NCI-H510A treated with DMSO at 0.1 percent for 48 hours (cell line): Measurements from ENCODE around the gene HSPBP1.
A peak's percentile ranks its signal among the peaks of the same experiment; 100 is the strongest.

ENCODE experiments used
- DNase-seq: peaks from one replicate; lab custom pipeline; 2025; lab: John Stamatoyannopoulos, UW

The HSPBP1 gene

DNA sequence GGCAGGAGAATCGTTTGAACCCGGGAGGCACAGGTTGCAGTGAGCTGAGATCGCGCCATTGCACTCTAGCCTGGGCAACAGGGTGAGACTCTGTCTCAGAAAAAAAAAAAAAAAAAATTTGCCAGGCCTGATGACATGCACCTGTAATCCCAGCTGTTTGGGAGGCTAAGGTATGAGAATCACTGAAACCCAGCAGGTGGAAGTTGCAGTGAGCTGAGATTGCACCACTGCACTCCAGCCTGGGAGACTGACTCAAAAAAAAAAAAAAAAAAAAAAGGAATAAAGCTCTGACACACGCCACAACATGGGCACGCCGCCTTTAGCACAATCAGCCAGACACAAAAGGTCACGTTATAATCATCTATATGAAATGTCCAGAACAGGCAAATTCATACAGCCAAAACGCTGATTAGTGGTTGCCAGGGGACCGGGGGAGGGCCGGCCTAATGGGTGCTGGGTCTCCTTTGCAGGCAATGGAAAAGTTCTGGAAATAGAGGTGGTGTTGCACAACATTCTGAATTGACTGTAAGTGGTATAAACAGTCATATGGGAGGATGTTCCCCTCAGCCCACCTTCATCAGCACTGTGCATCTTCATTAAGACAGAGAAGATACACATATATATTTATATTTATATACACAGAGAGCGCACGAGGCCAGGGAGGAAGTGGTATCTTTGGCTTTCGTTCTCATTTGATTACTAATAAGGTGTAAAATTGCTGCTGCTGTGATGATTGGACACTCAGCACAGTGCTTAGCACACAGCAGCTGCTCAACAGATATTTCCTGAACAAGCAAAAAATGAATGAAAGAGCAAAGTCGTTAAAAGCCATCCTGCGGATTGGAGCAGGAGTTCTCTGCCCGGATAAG is 3.8 kb downstream of the HSPBP1 start:
- no peak for DNase-seq

DNA sequence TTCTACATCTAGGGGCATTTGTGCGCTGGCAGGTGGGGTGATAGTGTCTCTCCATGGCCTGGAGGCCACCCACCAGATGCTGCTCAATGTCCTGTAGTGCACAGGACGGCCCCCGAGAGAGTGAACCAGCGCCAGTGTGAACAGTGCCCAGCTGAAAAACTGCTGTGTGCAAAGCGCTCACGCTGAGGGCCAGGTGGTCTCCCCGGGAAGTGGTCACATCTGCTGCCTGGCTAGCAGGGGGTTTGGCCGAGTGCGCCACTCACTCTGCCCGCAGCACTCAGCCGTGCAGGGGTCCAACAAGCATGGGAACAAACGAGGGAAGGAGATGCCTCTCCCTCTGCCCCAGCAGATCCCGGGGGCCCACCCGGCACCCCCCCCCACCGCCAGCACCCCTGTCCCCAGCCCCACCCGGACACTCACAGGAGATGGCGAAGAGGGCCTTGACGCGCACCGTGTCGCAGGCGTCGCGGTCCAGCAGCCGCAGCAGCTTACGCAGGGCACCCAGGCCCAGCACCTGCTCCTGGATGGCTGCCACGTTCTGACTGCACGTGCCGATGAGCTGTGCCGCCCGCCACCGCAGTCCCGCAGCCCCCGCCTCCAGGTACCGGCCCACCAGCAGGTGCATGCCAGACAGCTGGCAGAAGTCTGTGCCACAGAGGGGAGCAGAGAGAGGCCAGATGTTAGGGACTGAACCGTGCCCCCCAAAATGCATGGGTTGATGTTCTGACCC is 5.8 kb downstream of the HSPBP1 start:
- DNase-seq = no peak

DNA sequence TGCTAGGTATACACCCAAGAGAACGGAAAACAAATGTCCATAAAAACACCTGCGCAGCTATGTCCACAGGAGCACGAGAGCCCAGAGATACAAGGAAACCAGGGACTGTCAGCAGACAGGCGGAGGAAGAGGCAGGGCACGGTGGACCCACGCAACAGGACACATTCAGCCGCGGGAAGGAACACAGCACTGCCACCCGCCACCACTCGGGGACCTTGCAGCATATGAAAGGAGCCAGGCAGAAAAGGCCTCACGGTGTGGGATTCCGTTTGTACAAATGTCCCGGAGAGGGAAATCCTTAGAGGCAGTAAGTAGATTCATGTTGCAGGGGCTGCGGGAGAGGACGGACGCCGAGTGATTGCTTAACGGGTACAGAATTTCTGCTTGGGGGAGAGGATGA is 7.8 kb downstream of the HSPBP1 start:
- no peak for DNase-seq

DNA sequence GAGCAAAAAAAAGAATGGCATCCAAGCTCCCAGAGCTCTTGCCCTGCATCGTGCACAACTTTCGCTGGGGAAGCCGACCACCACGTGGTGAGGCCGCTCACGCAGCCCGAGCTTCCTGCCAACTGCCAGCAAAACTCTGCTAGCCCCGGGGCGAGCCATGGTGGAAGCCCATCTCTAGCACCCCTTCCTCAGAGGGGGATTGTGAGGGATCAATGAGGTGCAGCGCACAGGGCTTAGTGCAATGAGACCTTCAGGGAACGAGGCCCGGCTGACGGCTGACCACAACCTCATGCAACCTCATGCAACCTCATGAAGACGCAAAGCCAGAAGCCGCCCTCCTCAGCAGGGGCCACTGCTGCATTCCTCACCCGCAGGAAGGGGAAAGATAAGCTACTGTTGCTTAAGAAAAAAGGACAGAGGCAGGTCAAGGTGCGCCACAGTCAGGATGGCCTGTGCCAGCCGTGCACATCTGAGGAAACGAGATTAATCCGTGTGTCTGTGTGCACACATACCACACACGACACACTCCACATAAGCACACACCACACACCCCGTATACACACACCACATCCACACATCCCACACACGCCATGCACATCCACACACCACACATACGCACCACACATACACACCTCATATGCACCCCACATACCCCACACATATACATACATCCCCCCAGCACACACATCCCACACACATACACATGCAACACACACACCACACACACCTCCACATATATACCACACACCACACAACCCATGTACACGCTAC is 9.6 kb downstream of the HSPBP1 start:
- DNase-seq = no peak

DNA sequence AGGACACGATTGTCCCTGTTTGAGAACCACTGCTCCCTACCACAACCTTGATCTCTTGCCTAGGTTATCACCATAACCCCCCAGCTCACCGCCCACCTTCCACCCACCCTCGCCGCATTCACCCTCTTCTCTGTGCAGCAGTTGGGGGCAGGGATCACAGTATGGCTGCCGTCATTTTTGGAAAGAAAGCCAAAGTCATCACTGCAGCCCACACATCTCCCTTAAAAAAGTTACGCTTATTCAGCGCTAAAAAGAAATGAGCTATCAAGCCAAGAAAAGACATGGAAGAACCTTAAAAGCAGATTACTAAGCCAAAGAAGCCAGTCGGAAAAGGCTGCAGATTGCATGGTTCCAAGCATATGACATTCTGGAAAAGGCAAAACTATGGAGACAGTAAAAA is 10.6 kb downstream of the HSPBP1 start:
- no peak for DNase-seq

DNA sequence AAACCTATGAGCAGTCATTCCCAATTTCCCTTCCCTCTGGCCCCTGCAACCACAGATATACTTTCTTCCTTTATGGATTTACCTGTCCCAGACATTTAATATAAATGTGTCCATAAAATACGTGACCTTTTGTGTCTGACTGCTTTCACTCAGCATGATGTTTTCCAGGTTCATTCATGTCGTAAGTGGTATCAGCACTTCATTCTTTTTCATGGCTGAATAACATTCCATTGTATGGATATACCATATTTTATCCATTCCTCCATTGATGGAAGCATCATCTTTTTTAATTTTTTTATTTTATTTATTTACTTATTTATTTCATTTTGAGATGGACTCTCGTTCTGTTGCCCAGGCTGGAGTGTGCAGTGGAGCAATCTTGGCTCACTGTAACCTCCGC is 13.1 kb downstream of the HSPBP1 start:
- no peak for DNase-seq

DNA sequence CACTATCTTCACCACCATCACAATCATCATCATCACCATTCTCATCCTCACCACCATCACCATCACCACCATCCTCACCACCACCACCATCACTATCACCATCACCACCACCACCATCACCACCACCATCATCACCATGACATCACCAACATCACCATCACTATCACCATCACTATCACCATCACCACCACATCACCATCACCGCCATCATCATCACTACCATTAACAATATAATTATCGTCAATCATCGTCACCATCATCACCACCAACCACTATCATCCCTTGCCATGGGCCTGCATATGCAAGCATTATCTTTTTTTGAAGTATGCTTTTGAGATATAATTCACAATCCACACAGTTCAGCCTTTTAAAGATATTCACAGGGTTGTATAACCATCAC is 13.5 kb downstream of the HSPBP1 start:
- no peak for DNase-seq

DNA sequence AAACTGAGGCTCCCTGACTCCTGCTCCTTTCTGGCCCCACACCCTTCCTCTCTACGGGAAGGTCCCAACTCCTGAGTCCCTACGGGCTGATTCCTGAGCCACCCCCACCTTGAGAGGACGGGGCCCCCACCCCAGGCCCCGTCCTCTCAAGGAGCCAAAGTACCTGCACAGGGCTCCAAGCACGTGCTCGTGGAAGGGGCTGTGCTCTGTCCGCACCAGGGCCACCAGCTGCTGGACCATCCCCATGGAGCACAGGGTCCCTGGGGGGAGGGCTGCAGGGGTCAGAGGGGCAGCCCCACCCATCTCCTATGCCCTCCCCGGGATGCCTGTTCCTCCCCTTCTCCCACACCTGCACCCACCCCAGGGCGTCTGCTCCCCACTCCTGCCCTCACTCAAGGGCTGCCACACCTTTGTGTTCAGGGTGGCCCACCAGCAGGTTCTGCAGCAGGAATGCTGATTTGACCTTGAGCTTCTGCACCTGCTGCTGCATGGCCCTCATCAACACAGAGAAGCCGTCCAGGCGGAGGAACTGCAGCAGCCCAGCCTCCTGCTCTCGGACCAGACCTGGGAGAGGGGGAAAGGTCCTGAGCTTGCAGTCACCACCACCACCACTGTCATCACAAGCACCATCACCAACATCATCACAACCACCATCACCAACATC is 14.1 kb downstream of the HSPBP1 start:
- no peak for DNase-seq

DNA sequence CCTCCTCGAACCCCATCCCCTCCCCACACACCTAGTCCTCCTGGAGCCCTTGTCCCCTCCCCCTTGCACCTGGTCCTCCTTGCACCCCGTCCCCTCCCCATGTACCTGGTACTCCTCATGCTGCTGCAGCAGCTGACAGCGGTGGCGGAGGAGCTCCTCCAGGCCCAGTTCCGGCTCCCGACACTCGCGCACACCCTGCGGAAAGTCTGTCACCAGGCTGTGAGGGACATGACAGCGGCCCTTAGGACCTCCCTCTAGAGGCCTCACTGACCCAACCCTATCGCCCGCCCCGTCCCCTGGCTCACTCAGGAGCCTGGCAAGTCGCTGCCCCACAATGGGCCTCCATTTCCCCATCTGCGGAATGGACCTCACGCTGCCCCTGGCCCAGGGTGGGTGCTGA is 14.7 kb downstream of the HSPBP1 start:
- DNase-seq = no peak

DNA sequence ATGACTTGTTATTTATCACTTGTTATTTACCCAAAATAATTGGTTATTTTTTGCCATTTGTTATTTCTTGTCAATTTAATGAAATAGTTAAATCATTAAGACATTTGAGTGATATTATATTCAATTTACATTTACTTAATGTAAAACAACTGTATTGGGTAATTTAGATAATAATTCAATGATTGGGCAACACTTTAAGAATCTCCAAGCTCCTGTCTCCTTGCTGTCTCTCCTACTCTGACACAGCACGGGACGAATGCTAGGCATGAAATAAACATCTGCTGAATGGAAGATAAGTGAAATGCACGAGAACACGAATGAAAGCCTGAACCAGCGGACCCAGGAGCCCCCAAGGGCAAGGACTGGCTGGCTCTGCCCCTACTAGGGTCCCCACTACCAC is 15.4 kb downstream of the HSPBP1 start:
- DNase-seq = no peak

DNA sequence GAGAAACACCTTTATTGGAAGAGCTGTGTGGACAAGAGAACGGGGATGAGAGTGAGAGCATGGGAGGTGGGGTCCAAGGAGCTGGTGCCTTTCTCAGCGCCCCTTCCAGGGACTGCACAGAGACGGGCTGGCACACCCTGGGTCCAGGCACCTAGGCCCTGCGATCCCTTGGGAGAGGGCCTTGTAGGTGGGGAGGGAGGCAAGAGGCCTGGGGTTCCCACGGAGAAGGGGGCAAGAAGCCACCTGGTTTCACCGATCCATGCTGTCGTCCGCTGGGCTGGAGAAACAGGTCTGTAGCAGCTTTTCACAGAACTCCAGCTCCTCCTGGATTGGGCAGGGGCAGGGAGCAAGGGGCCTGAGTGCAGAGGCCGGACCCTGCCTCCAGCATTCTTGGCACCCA is 17.6 kb downstream of the HSPBP1 start:
- no peak for DNase-seq

DNA sequence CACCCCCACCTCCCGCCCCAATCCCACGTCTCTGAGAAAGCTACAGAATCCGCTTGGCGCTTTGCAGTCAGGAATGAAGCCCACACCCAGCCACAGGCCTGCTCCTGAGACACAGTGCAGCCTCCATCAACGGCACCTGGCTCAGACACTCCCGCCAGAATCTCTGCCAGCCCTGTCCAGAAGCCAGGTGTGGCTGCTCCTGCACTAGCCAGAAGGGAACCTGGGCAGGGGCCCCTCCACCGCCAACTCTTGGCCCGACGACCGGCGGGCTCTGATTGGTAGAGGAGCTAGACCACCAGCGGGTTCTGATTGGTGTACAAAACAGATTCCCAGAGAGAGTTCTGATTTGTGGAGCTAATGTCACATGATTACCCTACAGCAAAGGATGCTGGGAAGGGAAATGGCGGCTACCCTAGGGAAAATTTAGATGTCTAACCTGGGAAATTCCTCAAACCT is 18.2 kb downstream of the HSPBP1 start:
- DNase-seq = no peak

DNA sequence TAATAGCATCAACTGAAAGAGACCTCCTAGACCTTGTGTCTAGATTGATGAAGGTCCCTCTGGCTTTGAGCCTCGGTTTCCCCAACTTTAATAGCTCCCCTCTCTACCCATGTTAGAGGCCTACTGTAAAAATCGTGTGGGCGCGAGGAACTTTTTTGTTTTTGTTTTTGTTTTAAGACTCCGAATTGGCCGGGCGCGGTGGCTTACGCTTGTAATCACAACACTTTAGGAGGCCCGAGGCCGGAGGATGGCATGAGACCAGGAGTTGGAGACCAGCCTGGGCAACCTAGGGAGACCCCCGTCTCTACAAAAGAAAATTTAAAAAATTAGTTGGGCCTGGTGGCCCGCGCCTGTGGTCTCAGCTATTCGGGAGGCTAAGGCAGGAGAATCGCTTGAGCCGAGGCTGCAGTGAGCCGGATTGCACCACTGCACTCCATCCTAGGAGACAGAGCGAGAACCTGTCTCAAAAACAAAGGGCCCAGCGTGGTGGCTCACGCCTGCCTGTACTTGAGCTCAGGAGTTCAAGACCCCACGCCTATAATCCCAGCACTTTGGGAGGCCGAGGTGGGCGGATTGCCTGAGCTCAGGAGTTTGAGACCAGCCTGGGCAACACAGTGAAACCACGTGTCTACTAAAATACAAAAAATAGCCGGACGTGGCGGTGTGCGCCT is 20.2 kb downstream of the HSPBP1 start:
- peak; percentile 53 for DNase-seq

DNA sequence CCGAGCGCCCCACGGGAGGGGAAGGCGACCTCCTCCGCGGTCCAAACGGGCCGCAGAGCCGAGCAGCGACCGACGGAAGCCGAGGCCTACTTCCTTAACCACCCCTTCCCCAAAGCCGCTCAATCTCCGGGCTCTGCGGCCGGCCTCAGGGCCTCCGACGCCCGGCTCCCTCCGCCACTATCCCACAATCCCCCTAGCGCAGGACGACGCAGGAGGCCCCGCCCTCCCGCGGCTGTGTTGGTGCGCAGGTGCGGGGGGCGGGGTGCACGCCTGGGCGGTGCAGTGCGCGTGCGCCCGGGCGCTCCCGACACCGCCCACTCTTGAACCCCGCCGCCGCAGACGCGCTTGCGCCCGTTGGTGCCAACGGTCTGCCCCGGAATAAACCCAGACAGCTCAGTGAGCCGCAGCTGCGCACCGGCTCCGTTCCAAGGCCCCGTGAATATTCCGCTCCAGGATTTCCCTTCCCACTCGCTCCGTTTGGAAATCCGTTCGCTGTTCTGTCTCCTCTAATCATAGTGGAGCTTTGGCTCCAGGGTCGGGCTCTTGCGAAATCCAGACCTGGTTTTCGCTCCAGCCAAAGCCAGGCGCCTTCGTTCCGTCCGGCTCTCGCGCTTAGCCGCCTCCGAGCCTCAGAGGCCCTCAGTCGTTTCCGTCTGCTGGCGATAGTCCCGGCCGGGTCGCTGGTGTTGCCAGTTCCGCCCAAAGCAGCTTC is 20.9 kb downstream of the HSPBP1 start, which contains the start of gene PPP6R1:
PPP6R1 (minus strand) TSS at position 190 of the 712 bp plus-strand sequence. CDS start 11,914 bp downstream, outside the sequence.
- DNase-seq = peak; percentile 98

DNA sequence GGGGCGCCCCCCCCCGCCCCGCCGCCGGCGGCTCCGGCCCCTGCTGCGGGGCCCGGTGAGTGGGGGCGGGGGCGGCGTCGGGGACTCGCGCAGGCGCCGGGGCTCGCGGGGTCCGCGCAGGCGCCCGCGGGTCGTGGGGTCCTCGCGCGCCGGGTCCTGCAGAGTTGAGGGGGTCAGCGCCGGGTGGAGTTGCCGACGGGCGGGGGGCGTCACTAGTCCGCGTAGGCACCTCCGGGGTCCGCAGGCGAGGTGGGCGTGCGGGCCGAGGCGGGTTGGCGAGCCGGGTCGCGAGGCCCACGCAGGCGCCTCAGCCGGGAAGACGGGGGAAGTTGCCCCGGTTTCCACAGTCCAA is 21.5 kb downstream of the HSPBP1 start:
- DNase-seq = no peak

DNA sequence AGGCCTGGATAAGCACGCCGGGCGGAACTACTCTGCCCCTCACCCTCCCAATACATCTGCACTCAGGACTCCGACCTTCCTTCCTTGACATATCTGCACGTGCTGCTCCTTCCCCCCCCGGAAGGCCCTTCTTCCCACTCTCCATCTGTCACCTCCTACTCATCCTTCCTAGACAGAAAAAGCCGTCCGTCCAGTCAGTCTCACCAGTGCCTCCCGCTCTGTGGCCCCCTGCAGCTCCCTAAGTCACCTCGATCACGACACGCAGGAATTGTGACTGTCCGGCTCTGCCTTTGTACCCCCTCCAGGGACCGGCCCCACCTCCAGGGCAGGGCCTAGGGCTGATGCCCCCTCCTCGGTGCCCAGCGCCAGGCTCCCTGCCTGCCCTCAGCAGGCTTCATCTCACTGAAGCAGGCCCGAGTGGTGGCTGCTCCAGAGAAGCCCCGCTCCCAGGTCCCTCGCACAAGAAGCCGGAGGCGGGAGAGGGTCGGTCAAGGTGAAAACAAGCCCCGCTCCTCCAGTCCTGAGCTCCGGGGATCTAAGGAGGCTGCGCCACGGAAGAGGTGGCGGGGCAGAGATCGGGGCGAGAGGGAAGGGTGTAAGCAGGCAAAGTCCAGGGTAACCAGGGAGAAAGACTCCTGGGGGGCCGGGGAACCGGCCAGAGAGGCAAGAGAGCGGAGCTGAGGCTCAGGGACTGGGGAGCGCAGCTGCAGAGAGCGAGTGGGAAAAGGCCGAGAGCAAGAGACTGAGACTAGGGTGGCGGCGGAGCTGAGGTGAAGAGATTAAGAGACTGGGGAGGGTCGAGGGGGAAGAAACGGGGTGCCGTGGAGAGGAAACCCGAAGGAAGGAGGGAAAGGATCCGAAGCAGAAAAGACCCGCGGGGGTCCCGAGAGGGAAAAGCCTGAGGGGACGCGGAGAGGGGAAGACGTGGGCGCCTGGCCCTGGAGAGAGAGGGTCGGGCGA is 22.2 kb downstream of the HSPBP1 start:
- DNase-seq = peak; percentile 33

DNA sequence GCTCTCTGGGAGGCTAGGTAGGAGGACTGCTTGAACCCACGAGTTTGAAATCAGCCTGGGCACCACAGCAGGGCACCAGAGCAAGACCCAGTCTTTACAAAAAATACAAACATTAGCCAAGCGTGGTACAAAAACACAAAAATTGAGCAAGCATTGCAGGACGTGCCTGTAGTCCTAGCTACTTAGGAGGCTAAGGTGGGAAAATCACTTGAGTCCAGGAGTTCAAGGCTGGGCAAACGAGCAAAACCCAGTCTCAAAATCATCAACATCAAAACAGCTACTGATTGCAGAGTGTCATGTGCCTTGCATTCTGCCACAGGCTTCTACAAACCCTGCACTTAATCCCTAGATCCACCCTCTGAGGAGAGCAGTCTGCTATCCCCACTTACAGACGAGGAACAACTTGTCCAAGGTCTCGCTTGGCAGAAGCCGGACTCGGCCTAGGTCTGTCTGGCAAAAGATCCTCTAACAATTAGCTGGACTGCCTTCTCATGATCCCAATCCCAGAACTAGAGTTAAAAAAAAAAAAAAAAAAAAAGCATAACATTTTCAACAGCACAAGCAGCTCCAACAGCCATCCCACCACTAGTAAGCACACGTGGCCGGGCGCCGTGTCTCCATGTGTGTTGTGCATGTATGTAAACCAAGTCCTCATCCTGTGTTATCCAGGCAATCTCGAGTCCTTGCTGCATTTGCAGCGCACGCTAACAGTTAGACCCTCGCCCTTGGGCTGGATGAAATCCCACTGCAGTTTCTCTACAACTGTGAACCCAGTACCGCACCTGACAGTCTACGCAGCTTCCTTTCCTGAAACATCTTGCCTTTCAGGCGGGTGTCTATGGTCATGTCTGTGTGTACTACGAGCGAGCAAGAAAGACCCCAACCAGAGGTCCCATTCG is 23.1 kb downstream of the HSPBP1 start:
- DNase-seq = no peak

DNA sequence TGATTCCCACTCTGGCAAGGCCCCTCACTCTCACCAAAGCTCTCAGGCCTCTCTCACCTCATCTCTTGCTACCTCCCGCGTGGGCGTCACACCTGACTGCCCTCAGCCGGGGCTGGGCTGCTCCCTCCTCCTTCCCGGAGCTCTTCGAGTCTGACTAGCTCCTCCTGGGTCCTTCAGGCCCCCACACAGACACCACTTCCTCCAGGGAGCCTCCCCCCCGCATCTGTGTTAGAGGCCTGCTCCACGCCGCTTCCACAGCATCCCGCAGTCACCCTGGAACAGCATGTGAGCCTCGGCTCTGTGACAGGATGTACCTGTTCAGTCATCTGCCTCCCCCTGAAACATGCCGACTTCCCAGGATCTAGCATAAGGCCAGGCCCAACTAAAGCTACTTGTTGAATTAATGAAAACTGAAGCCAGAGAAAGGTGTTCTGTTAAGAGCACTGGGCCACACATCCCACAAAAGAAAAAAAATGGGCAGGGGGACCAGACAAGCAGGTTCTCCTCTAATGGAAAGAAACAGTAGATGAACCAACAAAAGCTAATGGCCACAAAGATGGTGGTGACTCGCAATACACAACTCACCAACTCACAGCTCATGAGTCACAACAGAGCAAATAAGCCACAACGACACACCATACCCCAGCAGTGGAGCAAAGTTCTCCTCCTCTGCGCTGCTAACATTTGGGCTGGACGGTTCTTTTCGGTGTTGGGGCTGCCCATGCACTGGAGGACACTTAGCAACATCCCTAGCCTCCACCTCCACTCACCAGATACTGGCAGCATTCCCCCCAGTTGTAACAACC is 24.1 kb downstream of the HSPBP1 start:
- no peak for DNase-seq
